GM12874 (cell line): ENCODE data around the gene TUSC7.

Experiments used
- TF ChIP-seq, protein P1 (sequence below): IDR thresholded peaks from 2 replicates; pipeline ENCODE4 v1.5.1; 2011; ENCODE audit warnings: low read depth, mild to moderate bottlenecking, control low read depth, low read length, moderate library complexity; ENCODE audit not compliant: insufficient read depth

TUSC7 gene

DNA sequence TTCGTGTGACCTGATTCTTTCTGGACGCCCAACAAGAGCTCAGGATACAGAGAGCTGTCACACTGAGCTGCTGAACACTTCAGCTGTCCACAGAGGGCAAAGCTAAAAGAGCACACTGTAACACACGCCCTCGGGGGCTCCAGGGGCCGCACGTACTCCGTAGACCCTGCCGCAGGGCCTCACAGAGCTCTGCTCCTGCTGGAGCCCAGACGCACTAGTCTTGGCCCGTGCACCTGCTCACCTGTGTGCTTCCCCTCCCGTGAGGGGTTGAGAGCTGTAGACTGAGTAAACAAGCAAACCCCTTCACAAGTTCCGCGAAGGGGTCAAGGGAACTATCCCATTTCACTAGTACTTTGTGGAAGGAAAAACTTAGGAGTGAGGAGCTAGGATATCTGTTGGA lies 30.7 kb upstream of the TUSC7 start:
- TF ChIP-seq, protein P1, sequence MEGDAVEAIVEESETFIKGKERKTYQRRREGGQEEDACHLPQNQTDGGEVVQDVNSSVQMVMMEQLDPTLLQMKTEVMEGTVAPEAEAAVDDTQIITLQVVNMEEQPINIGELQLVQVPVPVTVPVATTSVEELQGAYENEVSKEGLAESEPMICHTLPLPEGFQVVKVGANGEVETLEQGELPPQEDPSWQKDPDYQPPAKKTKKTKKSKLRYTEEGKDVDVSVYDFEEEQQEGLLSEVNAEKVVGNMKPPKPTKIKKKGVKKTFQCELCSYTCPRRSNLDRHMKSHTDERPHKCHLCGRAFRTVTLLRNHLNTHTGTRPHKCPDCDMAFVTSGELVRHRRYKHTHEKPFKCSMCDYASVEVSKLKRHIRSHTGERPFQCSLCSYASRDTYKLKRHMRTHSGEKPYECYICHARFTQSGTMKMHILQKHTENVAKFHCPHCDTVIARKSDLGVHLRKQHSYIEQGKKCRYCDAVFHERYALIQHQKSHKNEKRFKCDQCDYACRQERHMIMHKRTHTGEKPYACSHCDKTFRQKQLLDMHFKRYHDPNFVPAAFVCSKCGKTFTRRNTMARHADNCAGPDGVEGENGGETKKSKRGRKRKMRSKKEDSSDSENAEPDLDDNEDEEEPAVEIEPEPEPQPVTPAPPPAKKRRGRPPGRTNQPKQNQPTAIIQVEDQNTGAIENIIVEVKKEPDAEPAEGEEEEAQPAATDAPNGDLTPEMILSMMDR = no peak

DNA sequence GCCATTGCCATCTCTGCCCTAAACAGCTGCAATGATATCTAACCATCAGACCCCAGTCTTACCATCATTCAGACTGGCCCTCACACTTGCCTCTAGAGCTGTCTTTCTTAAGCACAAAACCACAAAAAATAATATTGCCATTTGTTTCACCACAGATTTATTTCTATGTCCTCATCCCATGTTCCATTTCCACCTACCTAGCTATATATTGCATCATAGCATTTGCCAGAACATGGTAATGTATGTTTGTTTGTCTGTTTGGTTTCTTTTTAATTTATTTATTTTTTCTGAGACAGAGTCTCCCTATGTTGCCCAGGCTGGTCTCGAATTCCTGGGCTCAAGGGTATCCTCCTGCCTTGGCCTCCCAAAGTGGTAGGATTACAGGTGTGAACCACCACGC lies 18.5 kb upstream of the TUSC7 start:
- TF ChIP-seq, protein P1 = no peak

DNA sequence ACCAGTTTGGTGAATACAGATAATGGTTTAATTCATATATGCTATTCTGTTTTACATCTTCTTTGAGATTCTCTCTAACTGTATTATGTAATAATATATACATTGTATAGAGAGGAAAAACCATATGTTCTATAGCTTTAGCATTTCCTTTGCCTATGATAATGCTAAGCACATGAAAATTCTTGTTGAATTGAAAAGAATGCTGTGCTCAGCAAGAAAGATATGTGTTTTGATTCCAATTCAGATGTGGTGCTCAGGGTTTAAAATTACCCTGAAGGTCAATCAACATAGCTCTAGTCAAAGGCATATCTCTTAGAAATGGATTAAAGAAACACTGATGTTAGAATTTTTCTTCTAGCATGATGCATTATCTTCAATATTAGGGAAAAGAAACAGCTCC lies 8.5 kb upstream of the TUSC7 start:
- TF ChIP-seq, protein P1 = no peak

DNA sequence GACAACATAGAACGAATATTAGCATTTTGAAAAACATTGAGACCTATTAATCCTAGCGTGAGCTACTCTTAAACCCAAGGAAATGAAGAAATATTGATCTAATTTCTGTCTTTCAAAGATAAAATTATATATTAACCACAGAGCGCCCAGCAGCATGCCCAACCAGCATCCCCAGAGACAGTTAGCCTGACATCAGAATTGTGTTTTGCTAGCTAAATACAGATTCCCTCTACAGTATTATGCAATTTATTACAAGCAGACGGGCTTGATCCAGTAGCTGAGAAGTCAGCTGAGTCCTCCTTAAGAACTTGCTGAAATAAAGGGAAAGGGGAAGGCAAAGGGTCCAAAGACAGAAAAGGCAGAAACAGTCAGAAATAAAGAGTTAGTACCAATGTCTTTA lies 7.2 kb upstream of the TUSC7 start:
- TF ChIP-seq, protein P1 = no peak

DNA sequence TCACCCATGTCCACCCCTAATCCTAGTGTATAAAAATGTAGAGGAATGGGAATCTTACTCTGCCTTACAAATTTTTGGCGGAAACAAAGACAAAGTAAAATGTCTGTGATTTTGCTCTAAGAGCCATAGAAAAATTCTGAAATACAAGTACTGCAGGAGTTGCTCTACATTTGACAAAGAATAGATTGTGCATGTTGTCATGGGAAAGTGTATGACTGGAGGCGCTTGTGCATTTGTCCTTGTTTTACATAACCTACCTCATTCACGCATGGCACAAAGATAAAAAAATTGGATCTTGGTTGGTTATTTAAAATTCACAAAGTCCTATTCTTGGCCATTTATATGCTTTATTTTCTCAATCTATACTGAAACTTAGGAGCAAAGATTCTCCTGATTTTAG lies 2.0 kb upstream of the TUSC7 start:
- TF ChIP-seq, protein P1 = no peak

DNA sequence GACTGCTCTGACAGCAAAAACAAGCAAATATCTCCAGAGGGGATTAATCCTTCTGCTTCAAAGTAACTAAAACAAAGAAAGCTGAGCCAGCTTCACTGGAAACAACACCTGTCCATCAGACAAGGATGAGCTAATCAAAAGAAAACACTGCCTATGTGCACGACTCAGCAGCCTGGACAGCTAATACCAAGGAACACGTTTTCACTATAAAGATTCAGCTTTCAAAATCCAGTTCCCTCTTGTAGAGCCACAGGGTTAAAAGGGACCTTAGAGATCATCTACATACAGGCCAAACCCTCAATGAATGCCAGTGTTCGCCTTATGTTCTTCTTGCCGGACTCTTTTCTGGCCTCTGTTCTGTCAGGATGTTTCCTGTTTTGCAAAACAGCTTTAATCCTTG lies 6.9 kb downstream of the TUSC7 start:
- TF ChIP-seq, protein P1 = no peak

DNA sequence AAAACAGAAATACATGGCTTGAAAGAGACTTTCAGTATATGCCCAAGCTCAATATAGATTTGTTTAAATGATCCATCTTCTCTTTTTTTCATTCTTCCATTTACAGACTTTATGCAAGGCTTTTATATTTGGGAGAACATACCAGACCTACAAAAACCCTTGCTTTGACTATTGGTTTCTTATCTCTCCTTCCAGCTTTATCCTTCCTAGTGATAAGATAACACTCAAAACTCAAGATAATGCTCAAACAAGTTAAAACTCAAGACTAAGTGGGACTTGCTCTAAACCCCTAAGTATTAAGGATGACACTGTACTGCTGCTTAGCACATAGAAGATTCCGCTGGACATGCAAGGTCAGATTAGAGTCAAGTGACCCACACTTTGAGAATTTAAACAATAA lies 8.0 kb downstream of the TUSC7 start:
- TF ChIP-seq, protein P1 = no peak

DNA sequence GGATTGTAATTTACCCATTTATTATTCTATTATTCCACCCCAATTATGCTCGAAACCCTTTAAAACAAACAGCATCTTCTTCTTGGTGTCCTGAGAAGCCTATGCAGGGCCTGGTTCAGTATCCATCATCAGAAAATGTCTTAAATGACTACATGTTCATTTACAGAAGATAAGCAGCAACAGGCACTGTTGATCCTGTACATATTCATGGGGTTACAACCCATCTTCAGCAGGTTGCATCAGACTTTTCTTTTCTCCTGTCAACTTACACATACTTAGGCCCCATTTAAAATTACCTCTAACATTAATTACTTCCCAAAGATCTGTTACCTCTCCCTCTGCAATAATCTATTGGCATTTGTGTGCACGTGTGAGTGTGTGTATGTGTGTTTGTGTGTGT lies 18.9 kb downstream of the TUSC7 start:
- TF ChIP-seq, protein P1 = no peak
